ENCODE results near the gene BNC2.

- TF ChIP-seq ELF4 (IDR thresholded peaks at IDR 0.05) (no peak), FOXK2 (IDR thresholded peaks at IDR 0.05) (no peak), SUZ12 (IDR thresholded peaks at IDR 0.05) (no peak), FOXA1 (IDR thresholded peaks at IDR 0.05) (no peak)
Measured at GRCh38 chr9:16718296-16718695, 152.2 kb downstream of the BNC2 start.
